Measurements from ENCODE around the gene PTPN7. TPM values are rescaled to one million over a fixed set of nuclear protein-coding genes. Genes with fewer than 3 reads are reported as not detected.

Gene PTPN7
- total RNA-seq: 1 to 10 TPM; 1.8 to 4.7 TPM
- long read RNA-seq, partial matches to known transcripts: 0 of 3 reads
- long read RNA-seq, other reads (novel, unspliced or antisense): 1 of 3 reads

DNA sequence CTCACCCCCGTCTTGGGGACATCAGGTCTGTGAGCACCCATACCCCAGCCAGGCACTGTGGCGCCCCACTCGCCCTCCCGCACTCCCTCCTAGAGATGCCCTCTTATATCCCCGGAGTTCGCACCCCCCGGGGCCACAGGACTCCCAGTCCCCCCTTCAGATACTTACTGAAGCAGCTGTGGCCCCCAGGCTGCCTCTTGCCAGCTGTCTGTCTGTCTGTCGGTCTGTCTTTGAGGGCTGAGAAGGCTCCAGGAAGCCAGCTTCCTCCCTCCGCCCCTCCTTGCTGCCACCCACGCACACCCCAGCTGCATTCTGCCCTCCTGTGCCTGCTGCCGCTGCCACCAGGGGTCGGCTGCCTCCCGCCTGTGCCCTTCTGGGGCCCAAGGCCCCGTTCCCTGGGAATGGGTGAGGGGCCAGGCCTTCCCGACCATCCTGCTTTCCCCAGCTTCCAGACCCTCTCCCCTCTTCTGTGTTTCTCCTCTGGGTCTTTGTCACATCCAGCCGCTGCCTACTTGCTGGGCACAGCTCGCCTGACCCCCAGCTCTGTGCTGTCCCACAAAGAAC, at the start of gene PTPN7:
TSS of gene PTPN7 (minus strand) at position 226 of the 564 bp plus-strand sequence. CDS start 1,200 bp downstream, outside the sequence.
- peak; percentile 42 to 70 for DNase-seq
- intact Hi-C loops (cut with DNase I, micrococcal nuclease): no loop called here
- ATAC-seq: peak; percentile 52

DNA sequence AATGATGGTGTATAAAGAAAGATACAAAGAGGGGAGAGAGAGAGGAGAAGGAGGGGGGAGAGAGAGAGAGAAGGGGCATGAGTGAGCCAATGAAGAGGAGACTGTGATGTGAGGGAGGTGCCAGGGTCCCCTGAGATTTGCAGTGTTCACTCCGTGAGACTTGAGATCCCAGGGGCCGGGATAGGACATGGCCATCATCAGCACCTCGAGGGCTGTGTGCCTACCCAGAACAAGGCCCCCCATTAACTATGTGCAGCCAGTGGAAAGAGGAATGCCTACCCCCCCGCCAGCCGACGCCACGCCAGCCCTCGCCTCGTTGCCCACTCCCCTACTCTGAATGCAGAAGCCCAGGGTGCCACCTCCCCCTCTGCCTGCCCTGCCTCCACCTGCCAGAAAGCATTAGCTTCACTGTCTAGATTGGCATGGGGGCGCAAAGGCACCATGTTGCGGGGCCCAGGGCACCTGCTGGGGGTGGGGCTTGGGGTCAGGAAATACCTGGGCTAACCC, 48.0 kb upstream of the PTPN7 start:
- no peak for DNase-seq
- ATAC-seq: no peak
- intact Hi-C loops (cut with DNase I, micrococcal nuclease): no loop called here

DNA sequence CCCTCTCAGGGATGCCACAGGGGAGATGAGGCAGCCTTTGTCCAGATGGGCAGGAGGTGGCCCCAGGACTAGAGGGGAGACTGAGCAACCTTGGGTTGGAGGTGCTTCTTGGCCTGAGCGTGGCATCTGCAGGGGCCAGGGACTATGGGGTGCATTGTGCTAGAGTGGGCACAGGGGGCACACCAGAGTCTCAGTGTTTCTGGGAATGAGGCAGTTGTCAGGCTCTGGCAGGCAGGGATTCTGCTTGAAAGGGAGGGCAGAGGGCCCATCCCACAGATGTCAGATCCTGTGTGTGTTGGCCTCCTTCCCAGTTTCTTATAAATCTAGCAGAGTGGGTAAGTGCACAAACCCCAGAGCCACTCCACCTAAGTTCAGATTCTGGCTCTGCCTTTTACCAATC, 46.9 kb upstream of the PTPN7 start:
- intact Hi-C loops (cut with DNase I, micrococcal nuclease): no loop called here
- ATAC-seq (peak; percentile 56), DNase-seq (no peak)

DNA sequence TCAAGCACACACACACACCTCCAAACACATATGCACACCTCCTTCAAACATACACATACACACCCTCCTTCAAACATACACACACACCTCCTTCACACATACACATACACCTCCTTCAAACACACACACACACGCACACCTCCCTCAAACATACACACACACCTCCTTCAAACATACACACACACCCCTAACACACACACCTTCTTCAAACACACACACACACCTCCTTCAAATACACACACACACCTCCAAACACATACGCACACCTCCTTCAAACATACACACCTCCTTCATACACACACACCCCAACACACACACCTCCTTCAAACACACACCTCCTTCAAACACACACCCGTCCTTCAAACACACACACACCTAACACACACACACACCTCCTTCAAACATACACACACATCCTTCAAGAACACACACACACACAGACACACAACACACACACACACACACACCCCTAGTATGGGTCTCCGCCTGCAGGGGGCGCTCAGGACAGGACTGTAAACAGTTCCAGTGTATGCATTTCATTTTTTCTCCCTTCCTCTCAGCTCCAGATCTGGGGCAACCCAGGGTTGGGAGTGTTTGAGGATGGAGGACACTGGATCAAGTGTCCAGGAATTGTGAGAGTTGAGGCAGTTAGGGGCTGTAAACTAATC, 45.3 kb upstream of the PTPN7 start:
- no peak for DNase-seq
- intact Hi-C loops (cut with DNase I, micrococcal nuclease): no loop called here
- no peak for ATAC-seq

DNA sequence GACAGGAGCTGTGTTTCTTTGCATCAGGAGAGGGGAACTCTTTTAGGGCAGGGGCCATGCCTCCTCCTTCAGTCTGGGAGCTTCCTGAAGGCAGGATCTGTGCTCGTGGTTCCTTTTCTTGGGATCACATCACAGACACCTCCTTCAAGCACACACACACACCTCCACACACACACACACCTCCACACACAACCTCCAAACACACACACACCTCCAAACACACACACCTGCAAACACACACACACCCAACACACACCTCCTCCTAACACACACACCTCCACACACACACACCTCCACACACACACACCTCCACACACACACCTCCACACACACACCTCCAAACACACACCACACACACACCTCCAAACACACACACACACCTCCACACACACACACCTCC, 43.7 kb upstream of the PTPN7 start:
- intact Hi-C loops (cut with DNase I, micrococcal nuclease): no loop called here
- no peak for DNase-seq
- no peak for ATAC-seq

DNA sequence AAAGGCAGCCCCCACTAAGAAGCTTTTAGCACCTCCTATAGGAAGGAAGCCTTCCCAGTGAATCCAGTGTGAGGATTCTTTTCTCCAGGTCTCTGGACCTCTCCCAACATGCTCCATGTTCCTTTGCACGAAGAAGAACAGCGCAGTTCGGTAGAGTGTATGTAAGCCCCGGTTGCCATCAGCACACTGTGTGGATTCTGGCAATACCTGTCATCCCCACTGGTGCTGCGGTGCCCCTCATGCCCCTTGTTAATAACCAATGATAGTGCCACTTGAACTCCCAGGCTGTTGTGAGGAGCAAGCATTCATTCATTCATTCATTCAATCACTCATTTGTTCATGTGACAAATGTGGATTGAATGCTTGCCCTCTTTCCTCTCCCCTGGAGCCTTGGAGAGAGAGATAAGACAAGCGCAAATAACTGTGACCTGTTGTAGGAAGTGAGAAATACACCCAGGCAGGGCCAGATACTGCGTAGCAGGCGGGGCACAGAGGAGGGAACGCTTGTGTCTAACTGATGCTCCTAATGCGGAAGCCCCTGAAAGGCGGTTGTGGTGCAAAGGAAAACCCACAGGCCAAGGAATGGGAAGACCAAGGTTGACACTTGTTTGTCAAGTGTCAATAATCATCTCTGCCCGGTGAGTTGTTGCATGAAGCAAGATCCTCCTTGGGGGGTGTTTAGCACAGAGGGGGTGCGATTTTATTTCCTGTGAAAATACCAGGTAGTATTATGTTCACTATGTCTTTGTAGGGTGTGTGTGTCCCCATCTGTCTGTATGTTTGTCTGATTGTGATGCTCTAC, 43.0 kb upstream of the PTPN7 start:
- intact Hi-C loops (cut with DNase I, micrococcal nuclease): no loop called here
- no peak for ATAC-seq
- DNase-seq: no peak

DNA sequence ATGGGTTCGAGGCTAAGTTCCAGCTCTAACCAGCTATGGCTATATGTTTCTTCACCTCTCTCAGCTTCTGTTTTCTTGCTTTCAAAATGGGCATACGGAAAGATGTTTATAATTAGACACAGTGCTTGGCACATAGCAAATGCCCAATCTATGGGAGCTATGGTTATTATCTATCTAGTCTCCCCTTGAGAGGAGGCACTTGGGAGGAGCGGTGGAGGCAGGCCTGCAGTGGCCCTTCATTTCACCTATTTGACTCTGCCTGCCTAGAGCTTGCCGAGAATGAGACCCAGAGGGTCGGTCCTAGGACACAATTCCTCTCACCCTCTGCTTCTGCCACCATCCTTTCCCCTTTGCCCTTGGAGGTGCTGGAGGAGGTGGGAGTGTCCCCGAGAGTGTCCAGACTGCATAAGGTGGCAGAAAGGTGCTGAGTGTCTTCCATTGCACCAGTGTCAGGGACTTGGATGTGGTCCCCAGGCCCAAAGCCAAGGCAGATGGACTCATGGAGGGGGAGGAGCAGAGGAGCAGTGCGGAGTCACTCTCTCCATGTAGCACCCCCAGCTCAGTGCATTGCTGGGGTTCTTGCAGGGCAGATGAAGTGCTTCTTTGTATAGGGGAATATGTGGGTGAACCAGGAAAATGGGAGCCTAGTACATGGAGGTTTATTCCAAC, 42.2 kb upstream of the PTPN7 start:
- ATAC-seq (no peak), DNase-seq (no peak)
- intact Hi-C loops (cut with DNase I, micrococcal nuclease): no loop called here

DNA sequence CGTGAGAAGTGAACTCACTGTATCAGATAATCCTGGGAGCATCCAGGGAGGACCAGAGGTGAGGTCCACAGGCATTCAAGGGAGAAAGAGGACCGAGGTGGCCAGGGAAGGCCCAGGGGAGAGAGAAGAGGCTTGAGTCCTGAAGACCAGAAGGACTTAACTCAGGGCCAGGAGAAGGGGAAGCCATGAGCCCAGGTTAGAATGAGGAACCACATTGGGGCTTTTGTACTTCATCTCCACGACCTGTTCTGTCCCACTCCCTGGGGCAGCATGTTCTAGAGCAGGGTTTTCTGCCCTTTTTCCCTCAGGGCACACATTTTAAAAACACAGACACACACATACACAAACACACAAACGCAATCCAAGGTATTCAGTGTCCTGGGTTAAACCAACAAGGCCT, 41.6 kb upstream of the PTPN7 start:
- no peak for ATAC-seq
- no peak for DNase-seq
- intact Hi-C loops (cut with DNase I, micrococcal nuclease): no loop called here

DNA sequence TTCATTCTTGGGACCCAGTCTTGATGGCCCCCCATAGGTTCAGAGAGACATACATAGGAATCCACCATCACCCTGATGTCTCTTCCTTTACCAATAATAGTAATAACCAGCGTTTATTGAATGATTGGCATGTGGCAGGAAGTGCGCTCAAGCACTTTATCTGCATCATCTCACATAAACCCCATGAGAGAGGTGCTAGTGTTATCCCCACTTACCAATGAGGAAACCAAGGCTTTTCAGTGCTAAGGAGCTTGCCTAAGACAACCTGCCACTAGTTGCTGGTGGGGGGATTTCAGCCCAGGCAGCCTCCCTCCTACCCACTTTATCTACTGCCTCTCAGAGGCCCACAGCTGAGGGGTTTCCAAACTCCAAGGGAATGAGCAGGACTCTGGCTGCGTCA, 40.9 kb upstream of the PTPN7 start:
- DNase-seq (no peak), ATAC-seq (no peak)
- intact Hi-C loops (cut with DNase I, micrococcal nuclease): no loop called here

DNA sequence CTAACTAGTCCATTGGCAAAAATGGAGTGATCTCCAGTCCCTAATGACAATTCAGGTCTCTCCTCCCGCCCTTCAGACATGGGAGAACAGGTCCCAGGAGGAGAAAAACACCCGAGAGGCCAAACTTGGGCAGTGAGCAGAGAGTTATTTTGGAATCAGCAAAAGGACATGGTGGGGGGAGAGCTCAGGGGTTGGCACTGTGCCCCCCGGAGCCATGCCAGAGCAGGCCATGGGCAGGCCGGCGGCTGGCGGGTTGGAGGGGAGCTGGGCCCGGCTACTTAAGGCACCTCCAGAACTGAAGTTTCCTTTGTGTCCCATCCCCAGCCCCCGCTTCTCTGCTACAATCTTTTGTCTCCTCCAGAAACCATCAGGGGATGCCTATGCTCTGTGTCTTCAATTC, 40.3 kb upstream of the PTPN7 start:
- intact Hi-C loops (cut with DNase I, micrococcal nuclease): no loop called here
- no peak for DNase-seq

DNA sequence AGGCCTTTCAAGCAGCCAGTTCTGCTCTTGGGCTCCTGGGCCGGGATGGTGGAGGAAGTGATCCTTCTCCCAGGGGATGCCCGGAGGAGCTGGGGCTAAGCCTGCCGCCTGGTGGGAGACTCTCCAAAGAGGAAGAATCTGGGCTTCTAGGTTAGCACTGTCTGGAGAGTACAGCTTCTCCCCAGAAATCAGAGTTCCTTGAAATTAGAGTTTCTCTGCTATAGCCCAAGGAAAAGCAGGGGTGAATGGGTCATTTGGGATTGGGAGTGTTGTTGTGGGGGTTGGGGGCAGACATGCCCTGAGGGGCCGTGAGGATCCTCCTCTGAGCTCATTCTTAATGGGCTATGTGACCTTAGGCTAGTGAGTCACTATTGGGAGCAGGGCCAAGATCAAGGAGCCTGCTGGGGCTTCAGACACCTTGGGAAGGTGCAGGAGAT, 39.7 kb upstream of the PTPN7 start:
- ATAC-seq (peak; percentile 58), DNase-seq (peak; percentile 53 to 71)
- intact Hi-C loops (cut with DNase I, micrococcal nuclease): no loop called here

More for the DNA sequence above, 40.3 kb upstream of the PTPN7 start:
- no peak for ATAC-seq

DNA sequence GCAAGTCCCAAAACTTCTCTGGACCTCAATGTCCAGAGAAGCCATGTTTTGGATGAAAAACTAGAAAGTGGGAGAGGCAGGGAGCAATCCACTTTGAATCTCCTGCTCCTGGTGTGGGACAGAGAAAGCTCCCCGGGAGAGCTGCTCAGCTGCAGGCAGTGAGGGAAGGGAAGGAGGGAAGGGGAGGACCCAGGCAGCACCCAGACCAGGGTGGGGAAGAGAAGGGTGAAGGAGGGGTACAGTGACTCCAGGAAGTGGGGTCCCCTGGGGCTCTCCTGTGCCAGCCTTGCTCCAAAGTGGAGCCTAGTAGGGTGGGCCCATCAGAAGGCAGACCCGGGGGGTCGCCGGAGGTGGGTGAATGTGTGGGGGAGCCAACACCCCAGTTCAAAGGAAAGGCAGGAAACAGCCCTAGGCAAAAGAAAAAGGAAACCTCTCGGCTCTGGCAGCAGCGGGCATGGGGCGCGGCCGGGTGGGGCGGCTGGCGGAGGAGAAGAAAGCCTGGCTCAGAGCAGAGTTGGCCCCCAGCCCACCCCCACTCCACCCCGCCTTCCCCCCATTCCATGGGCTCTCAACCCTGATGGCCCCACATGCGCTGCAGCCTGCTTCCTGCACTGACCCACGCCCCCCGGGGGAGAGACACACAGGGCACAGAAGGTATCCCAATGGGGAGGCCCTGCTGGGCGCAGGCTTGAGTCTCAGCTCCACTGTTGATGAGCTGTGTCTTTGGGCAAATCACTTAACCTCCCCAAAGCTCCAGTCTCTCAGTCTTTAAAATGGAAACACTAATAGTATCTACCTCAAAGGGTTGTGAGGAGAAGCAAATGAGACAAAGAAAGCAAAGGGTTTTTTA, 38.9 kb upstream of the PTPN7 start:
- DNase-seq: peak; percentile 62 to 79
- intact Hi-C loops (cut with DNase I, micrococcal nuclease): loop anchor here in 1 of 2 donors (5.0 kb wide), 1 partner anchor 113 kb away; no protein-coding TSS in a partner anchor
- ATAC-seq: peak; percentile 81

DNA sequence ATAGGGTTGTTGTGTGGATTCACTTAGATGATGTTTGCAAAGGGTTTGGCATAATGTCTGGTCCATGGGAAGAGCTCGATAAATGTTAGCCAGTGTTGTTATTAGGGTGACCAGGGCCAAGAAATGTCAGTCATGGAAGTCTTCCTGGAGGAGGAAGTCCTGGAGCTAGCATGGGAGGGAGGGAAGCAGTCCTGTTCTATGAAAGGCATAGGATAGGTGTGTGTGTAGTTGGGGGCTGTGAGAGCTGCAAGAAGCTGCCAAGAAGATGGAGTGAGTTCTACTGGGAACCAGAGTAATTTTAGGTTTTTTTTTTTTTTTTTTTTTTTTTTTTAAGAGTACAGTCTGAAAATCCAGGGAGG, 37.9 kb upstream of the PTPN7 start:
- ATAC-seq: no peak
- DNase-seq: no peak
- intact Hi-C loops (cut with DNase I, micrococcal nuclease): loop anchor here in 1 of 2 donors (5.0 kb wide), 1 partner anchor 114 kb away; no protein-coding TSS in a partner anchor

DNA sequence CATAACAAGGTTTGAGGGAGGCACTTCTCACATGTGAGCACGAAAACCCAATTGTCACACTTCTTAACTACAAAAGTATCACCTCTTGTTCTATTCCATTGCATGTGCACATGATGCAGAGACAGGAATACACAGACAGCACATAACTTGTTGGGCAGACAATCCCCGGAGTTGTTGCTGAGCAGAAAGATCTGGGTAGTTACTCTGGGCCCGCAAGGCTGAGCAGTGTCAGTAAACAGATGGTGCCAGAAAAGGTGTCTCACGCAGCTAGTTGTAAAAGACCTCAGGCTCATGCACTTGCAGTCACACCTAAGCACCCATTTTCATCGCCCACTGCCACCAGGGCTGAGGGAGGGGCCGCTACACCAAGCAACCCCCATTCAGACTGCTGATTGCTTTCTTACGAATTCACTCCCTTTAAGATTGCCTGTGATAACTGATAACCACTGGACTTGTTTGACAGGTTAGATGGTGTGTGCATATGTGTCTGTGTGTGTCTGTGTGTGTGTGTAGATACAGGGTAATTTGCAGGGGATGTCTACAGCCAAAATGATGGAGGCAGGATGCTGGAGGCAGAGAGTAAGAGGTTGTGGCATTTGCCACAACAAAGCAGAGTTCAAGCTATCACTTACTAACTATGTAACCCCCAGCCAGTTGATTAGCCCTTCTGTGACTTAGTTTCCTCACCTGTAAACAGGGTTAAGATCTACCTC, 37.4 kb upstream of the PTPN7 start:
- peak in 1 of 2 donors; percentile 22 for DNase-seq

DNA sequence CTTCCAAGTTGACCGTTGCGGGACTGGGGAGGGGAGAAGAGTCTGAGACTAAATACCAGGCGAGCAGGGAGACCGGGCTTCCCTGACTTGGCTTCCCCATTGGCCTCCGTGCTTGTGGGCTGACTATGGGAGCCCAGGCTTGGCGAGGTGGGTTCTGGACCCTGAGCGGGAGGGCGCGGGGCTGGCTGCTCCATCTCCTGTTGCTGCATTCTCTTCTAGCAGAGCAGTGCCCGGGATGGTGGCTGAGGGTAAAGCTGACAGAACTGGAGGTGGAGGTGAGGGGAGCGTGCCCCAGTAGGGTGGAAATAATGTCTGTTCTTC, 33.9 kb upstream of the PTPN7 start:
- no peak for ATAC-seq
- intact Hi-C loops (cut with DNase I, micrococcal nuclease): loop anchor here in 1 of 2 donors (5.0 kb wide), 1 partner anchor 118 kb away; no protein-coding TSS in a partner anchor

More for the DNA sequence above, 37.4 kb upstream of the PTPN7 start:
- ATAC-seq: peak; percentile 55
- intact Hi-C loops (cut with DNase I, micrococcal nuclease): loop anchor here in 1 of 2 donors (5.0 kb wide), 1 partner anchor 114 kb away; no protein-coding TSS in a partner anchor

DNA sequence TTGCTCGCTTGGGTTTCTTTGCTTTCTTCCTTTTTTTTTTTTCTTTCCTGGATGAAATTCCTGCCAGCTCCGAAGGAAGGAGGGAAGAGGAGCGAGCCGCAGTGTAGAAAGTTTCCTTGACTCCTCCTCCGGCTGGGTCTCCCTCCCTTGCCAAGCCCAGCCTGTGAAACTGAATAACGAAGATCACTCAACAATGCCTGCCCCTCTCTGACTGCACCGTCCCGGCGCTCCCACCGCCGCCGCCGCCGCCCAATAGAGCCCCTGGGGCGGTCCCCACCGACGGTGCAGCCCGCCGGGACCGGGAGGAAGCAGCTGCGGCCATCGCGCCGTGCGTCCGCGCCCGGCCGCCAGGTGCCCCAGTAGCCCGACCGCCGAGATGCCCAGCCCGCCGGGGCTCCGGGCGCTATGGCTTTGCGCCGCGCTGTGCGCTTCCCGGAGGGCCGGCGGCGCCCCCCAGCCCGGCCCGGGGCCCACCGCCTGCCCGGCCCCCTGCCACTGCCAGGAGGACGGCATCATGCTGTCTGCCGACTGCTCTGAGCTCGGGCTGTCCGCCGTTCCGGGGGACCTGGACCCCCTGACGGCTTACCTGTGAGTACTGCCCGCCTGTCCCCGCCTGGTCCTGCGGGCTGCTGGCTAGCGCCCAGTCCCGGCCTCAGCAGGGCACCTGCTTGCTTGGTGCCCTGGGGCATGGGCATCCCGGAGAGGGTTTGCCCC, 33.4 kb upstream of the PTPN7 start, which contains the start of gene LGR6:
TSS of gene LGR6 (plus strand) at position 186 of the 714 bp plus-strand sequence. CDS start at position 377, 191 bp downstream.
- peak; percentile 51 for ATAC-seq

More for the DNA sequence above, 33.9 kb upstream of the PTPN7 start:
- no peak for DNase-seq

More for the DNA sequence above, 33.4 kb upstream of the PTPN7 start, which contains the start of gene LGR6:
- DNase-seq: peak in 1 of 2 donors; percentile 39
- intact Hi-C loops (cut with DNase I, micrococcal nuclease): loop anchor here in 1 of 2 donors (5.0 kb wide), 1 partner anchor 119 kb away; no protein-coding TSS in a partner anchor

Measured in left colon (tissue), 2 donors.